Testis (tissue), 3 donors: ENCODE measurements around the gene EXOC2. TPM values are rescaled to one million over a fixed set of nuclear protein-coding genes. Genes with fewer than 3 reads are reported as not detected.

Source experiments
- DNase-seq: peaks from one replicate; pipeline ENCODE4 v3.0.0-alpha.2; 2019
- H3K27ac ChIP-seq, 2 donors: fragments of 200-600 bp; sonication (generic); one replicate each; pipeline ENCODE4 v1.5.1; 2019
- H3K27me3 ChIP-seq: fragments of 200-600 bp; sonication (generic); one replicate; pipeline ENCODE4 v1.5.1; 2019
- H3K36me3 ChIP-seq: fragments of 200-600 bp; sonication (generic); one replicate; pipeline ENCODE4 v1.5.1; 2017; ENCODE audit warnings: low read depth; ENCODE audit errors: missing control alignments
- H3K4me1 ChIP-seq: fragments of 200-600 bp; sonication (generic); one replicate; pipeline ENCODE4 v1.5.1; 2019
- H3K4me3 ChIP-seq, 2 donors: fragments of 200-600 bp; sonication (generic); one replicate each; pipeline ENCODE4 v1.5.1; 2017 to 2019
- H3K9me3 ChIP-seq: fragments of 200-600 bp; sonication (generic); one replicate; pipeline ENCODE4 v1.5.1; 2017
- POLR2A ChIP-seq: fragments of 450-650 bp; IDR thresholded peaks from one replicate; pipeline ENCODE4 v1.6.1; 2017; ENCODE audit warnings: antibody characterized with exemption, mild to moderate bottlenecking, moderate library complexity
- WGBS, 2 donors: methylation state at CpG; one replicate each; pipeline ENCODE4 v1.1.5; 2018; 5-methylcytosine and 5-hydroxymethylcytosine counted together
- intact Hi-C: fragments of 100-400 bp; cut with DNase I; formaldehyde crosslinking; loops from one replicate; pipeline ENCODE4 v1.15.1; 2023; ENCODE audit warnings: low total_unique reads
- polyA plus RNA-seq: library from polyadenylated mRNA; stranded (reverse); fragments of 350-450 nt; fragmentation: Illumina TruSeq; extraction: RNeasy Lipid Tissue Mini Kit (QIAGEN cat#74804); gene quantifications from one replicate; pipeline ENCODE4 v1.2.3, GENCODE V29; 2014; ENCODE audit warnings: low read depth, low replicate concordance; ENCODE audit not compliant: insufficient read depth
- total RNA-seq, 2 donors: library from RNA; depleted of rRNA; stranded (reverse); fragments of >200 nt; gene quantifications; one replicate each; pipeline ENCODE4 v1.2.3, GENCODE V29; 2016
- TF ChIP-seq, protein P1 (sequence below), 3 experiments: fragments of 450-650 bp in 2 of 3; fragments of 200-600 bp in 1 of 3; sonication (generic) in 1 of 3; IDR thresholded peaks; one replicate each; pipeline ENCODE4 v1.5.1; 2016 to 2019; ENCODE audit warnings: antibody characterized with exemption in 3 of 3, mild to moderate bottlenecking in 2 of 3, moderate library complexity in 1 of 3

Gene EXOC2
- total and polyA plus RNA-seq, 3 donors from 2014 or later: 32.8 to 51.0 (median 44.3) TPM

DNA sequence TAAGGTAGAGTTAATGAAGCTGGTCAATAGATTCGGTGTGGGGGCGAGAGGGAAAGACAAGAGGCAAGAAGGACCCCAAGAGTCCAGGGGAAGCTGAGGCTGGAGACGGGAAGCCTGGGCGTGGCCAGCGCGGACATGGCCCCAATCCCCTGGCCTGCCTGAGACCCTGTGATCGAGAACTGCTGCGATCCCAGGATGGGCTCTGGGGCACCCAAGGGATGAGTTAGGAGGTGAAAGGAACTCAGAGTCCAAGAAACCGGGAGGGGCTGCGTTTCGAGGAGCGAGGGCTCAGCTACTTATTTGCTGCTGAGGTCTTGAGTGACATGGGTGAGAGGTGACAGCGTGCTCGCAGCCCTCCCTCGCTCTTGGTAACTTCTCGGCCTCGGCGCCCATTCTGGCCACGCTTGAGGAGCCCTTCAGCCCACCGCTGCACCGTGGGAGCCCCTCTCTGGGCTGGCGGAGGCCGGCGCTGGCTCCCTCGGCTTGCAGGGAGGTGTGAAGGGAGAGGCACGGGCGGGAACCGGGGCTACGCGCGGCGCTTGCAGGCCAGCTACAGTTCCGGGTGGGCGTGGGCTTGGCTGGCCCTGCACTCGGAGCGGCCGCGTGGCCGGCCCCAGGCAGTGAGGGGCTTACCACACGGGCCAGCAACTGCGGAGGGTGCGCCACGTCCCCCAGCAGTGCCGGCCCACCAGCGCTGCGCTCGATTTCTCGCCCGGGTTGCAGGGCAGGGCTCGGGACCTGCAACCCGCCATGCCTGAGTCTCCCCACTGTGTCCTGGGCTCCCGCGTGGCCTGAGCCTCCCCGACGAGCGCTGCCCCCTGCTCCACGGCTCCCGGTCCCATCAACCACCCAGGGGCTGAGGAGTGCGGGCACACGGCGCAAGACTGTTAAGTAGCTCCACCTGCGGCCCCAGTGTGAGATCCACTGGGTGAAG, 243.2 kb downstream of the EXOC2 start:
- H3K9me3 ChIP-seq: no peaks in the 10 kb centered on the region
- peaks cover 16% of the 10 kb centered on the region for H3K4me1 ChIP-seq
- H3K27ac ChIP-seq: no peak overlapping the region
- TF ChIP-seq, protein P1, sequence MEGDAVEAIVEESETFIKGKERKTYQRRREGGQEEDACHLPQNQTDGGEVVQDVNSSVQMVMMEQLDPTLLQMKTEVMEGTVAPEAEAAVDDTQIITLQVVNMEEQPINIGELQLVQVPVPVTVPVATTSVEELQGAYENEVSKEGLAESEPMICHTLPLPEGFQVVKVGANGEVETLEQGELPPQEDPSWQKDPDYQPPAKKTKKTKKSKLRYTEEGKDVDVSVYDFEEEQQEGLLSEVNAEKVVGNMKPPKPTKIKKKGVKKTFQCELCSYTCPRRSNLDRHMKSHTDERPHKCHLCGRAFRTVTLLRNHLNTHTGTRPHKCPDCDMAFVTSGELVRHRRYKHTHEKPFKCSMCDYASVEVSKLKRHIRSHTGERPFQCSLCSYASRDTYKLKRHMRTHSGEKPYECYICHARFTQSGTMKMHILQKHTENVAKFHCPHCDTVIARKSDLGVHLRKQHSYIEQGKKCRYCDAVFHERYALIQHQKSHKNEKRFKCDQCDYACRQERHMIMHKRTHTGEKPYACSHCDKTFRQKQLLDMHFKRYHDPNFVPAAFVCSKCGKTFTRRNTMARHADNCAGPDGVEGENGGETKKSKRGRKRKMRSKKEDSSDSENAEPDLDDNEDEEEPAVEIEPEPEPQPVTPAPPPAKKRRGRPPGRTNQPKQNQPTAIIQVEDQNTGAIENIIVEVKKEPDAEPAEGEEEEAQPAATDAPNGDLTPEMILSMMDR (IDR thresholded peaks at IDR 0.05): no peak
- TF ChIP-seq POLR2A: no peak
- WGBS, 2 donors: 48 to 90% methylated on average over 17 to 60 of the region's 62 CpGs
- H3K27me3 ChIP-seq: no peaks in the 10 kb centered on the region
- peak; percentile 12 for DNase-seq
- H3K4me3 ChIP-seq: peak overlapping the region; percentile 21 to 34
- intact Hi-C loops: no loop called here
- H3K36me3 ChIP-seq: no peaks in the 10 kb centered on the region

DNA sequence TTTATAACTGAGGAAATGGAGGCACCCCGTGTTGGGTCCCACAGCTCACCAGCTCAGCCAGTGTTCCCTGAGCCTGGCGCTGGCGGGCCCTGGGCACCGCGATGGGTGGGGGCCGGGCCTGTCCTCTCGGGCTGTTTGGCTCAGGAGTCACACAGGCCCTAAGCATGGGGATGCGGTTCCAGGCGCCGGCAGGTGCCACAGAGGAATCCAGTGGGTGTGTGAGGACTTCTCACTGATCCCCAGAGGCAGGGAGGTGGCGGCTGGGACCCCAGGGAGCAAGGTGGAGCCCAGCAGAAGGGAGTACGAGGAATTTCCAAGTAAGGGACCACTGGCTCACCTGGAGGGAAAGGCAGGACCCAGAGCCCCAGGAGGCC, 243.9 kb downstream of the EXOC2 start:
- Histone ChIP-seq H3K36me3 (no peaks in the 10 kb centered on the region), H3K4me1 (peaks cover 14% of the 10 kb centered on the region), H3K27ac (no peak overlapping the region), H3K4me3 (no peak overlapping the region), H3K9me3 (no peaks in the 10 kb centered on the region), H3K27me3 (no peaks in the 10 kb centered on the region)
- no peak for TF ChIP-seq POLR2A
- TF ChIP-seq, protein P1 (IDR thresholded peaks at IDR 0.05): no peak
- intact Hi-C loops: no loop called here
- WGBS, 2 donors: 94% methylated on average over 12 of the region's 12 CpGs; no CpG with 5 or more reads in 1 of the 2 donors
- DNase-seq: peak; percentile 10

DNA sequence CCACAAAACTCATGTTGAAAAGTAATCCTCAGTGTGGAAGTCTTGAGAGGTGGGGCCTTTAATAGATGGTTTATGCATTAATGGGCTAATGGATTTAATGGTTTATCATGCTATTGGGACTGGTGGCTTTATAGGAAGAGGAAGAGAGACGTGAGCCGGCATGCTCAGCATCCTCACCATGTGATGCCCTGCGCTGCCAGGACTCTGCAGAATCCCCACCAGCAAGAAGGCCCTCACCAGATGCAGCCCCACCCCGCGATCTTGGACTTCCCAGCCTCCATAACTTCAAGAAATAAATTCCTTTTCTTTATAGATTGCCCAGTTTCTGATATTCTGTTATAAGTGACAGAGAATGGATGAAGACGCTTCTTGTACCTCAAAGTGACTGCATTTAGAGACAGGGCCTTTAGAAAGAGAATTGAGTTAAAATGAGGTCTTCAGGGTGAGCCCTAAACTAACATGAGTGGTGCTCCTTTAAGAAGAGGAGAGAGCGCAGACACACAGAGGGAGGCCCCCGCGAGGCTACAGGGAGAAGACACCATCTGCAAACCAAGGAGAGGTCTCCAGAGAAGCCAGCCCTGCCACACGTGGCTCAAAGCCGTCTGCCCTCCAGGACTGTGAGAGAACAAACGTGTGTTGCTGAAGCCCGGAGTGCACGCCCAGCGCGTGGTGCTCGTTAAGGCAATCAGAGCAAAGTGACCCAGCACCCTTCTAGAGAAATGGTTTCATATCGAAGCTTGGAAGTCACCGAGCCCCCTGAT, 244.5 kb downstream of the EXOC2 start:
- WGBS, 2 donors: 73 to 81% methylated on average over 10 to 19 of the region's 19 CpGs

DNA sequence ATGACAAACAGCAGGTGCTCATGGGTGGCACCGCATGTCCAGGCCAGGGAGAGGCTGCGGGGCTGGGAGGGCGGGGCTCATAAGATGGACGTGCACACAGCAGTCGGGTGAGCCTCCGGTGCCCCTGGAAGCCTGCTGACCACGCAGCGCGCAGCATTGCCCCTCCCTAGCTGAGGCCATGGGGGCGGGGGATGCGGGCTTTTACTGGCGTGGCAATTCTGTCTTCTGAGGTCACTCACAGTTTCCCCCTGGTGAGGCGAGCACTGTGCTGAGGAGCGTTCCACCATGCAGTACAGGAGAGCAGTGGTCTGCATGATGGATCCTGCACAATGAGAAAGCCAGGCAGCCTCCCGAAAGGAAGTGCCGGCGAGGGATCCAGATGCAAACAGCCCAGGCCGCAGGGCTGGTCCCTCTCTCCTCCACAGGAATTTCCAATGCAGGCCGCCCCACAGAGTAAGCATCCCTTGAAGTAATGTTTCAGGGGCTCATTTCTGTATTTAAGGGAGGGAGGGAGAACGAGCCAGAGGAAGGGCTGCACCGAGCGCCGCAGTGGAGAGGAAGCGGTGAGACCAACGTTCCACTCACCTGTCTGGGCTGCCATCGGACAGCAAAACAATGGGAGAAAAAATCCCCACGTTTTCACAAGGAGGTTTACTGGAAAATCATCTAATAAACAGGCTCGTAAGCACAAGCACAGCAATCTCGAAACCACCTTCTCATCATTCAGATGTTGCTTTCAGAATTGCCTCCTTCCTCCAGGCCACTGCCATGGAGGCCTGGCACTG, 245.4 kb downstream of the EXOC2 start:
- Histone ChIP-seq H3K4me1 (peaks cover 3% of the 10 kb centered on the region), H3K27ac (no peak overlapping the region), H3K27me3 (no peaks in the 10 kb centered on the region), H3K4me3 (peak overlapping the region in 1 of 2 donors; percentile 7), H3K9me3 (no peaks in the 10 kb centered on the region), H3K36me3 (no peaks in the 10 kb centered on the region)
- intact Hi-C loops: no loop called here
- TF ChIP-seq POLR2A: no peak
- TF ChIP-seq, protein P1 (IDR thresholded peaks at IDR 0.05): no peak
- peak; percentile 14 for DNase-seq
- WGBS, 2 donors: 71 to 76% methylated on average over 18 to 29 of the region's 29 CpGs

More for the DNA sequence above, 244.5 kb downstream of the EXOC2 start:
- Histone ChIP-seq H3K36me3 (no peaks in the 10 kb centered on the region), H3K27me3 (no peaks in the 10 kb centered on the region), H3K9me3 (no peaks in the 10 kb centered on the region), H3K27ac (no peak overlapping the region), H3K4me3 (no peak overlapping the region), H3K4me1 (peaks cover 12% of the 10 kb centered on the region)
- peak; percentile 9 for DNase-seq
- TF ChIP-seq, protein P1 (IDR thresholded peaks at IDR 0.05): no peak
- TF ChIP-seq POLR2A: no peak
- intact Hi-C loops: no loop called here
